Fibroblast of skin of abdomen (primary cell): ENCODE data around the gene DNM2.

Source experiments
- DNase-seq: peaks from one replicate; pipeline ENCODE4 v3.0.0-alpha.2; 2013

Gene DNM2

DNA sequence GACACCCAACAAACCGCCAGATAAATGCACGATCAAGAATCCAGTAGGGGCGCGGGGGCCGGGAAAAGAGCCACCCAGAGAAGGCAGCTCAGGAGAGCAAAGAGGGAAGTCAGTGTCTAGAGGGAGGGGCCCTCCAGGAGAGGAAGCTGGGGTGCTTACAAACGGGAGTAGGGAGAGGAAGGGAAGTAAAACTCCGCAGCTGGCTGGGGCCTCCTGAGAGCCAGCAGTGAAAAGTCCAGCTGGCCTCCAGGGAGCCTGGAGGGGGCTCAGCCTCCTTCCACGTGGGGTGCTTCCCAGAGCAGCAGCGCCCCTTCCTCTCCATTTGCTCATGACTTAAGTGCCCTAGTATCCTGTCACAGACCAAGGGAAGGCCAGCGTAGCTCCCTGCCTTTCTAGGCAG, 66.4 kb downstream of the DNM2 start:
- no peak for DNase-seq

DNA sequence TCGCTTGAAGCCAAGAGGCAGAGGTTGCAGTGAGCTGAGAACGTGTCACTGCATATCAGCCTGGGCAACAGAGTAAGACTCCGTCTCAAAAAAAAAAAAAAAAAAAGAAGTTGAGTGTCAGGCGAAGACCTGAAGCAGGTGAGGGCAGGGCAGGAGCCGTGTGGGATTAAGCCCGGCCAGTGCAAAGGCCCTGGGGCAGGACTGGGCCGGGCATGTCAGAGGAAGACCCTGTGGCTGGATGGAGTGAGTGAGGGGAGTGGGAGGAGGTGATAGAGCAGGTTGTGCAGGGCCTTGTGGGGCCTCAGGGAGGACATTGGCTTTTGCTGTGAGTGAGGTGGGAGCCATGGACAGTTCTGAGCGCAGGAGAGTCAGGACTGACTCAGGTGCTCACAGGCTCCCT, 70.3 kb downstream of the DNM2 start:
- no peak for DNase-seq

DNA sequence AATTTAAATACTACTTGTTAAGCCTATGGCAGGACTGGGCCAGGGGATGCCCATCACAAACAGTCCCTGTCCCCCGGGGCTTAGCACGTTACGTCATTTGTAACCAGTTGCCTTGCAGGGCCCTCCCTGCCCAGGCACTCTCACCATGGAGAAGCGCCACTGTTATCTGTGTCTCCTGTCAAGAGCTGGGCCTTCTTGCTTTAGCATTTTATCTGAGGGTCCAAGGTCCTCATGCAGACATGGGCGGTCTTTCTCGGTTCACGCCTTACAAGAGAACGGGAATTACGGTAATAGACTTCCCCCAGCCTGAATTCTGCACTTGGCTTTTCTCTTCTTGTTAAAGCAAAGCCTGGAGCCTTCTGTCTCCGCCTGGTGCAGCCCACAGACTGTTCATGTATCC, 72.0 kb downstream of the DNM2 start:
- DNase-seq: no peak

DNA sequence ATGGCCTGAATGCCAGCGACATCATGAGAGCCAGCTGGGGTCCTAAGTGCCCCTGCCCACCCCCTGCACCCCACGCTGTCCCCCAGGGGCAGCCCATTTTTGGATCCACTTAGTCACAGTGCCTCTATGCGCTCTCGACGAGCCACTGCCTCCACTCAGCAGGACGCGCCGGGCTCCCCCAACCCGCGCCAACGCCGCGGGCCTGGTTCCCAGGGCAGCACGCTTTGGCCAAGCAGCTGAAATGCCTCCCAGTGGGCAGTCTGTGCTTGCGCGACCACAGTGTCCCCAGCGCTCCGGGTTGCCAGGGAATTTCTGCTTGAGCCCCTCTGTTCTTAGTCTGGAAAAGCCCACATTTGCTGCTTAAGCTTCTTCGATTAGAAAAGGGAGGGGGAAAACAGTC, 78.8 kb downstream of the DNM2 start:
- no peak for DNase-seq

DNA sequence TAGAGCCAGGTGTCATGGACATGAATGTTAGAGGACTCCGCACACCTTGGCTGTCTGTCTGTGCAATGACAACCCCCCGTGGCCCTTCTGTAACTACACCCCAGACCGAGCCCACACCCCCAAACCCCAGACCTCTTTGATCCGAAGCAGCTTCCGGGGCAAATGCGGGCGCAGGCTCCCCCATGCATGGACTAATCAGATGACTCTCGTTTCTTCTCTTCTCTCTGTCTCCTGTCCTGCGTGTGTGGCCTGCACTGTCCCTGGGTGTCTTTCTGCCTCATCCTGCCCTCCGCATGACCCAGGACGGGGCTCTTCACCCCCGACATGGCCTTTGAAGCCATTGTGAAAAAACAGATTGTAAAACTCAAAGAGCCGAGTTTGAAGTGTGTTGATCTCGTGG, 79.2 kb downstream of the DNM2 start:
- no peak for DNase-seq

DNA sequence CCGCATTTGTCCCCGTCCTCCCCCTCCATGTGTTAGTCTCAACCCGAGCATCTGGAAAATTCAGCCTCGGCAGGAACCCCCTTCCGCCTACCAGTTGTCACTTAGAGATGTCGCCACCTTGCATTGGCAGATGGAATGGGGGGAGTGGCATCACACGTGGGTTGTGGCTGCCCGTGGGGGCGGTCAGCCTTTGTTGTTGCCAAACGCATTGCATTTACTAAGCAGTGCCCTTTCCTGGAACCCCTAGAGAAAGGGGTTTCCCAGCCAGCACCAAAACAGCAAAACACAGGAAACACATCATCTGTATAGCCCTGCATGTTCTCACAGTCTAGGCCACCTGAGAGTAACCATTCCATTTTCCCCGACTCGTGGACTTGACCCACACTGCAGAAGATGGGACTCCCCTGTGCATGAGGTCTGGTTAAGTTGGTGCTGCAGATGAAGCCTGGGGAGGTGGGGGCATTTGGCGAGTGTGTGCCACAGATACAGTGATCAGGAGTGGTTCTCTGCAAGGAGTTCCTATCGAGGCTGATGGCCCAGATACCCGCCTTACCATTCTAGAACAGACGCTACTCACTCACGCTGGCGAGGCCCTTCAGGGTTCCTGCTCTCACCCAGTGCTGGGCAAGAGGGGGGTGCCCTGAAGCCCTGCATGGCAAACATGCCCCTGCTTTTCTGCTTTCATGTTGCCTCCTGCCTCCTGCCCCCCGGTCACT, 79.8 kb downstream of the DNM2 start:
- DNase-seq: no peak

DNA sequence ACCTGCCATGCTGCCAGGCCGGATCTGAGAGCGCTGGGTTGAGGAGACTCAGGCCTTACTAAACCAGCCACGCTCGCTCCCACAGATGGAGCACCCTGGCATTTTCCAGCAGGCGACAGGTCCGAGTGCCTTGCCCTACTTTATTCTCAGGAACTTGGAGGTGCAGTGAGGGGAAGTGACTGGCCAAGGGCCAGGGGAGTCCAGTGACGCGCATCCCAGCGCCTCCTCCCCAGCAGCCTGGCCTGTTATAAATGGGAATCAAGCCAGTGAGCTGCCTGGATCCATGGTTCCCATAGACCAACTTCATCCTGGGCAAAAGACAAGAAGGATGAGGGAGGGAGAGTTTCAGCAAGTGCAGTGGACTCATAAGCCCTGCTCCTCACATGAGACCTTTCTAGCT, 82.6 kb downstream of the DNM2 start:
- no peak for DNase-seq

DNA sequence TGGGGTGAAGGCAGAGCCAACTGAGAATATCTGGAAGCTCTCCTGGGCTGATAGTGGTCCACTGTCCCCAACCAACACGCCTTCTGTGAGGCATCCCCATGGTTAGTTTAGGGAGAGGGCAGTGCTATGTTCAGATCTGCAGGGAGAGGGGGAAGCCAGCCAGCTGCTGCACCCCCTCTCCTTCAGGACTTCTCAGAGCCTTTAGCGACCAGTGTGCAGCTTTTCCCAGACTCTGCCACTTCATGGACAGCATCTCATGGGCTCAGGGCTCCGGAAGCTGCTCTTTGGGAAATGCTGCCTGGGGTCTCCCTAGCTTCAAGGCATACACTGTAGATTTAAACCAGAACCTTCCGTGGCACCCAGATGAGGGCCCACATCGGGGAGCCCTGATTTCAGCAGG, 84.6 kb downstream of the DNM2 start:
- DNase-seq: no peak

DNA sequence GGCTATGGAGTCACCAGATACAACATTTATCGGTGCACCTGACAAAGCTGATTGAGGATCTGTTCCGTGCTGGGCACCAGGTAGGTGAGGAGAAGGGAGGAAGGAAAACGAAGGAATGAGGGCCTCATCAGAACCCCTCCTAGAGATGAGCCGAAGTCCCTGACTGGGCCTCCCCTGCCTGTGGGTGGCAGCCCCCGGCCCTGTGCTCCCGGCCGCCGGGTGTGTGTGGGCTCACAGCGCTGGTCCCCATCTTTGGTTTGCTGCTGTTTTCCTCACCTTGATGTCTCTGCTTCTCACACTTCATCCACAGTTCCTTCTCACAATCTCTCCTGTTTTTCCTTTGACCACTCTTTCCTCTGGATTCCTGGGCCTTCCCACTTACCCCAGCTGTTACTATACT, 85.4 kb downstream of the DNM2 start:
- no peak for DNase-seq

DNA sequence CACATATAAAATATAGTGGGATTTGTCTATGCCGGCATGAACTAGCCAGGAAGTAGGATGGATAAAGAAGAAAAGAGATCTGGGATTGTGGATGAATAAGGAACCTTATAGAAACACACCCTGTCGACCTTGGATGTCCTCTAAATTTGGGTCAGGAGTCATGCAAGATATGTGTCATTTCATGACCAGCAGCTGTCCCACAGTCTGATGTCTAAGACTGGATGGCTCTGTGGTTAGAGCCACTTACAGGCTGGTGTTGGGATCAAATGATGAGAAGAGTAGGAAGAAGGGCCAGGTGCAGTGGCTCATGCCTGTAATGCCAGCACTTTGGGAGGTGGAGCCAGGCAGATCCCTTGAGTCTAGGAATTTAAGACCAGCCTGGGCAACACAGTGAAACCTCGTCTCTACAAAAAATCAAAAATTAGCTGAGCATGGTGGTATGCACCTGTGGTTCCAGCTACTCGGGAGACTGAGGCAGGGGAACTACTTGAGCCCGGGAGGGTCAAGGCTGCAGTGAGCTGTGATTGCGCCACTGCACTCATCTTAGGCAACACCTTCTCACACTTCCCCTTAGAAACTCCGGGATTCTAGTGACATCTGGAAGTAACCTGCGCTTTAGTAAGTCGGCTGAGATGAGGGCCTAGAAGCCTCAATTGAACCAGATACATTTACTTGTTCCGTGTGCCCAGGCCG, 87.3 kb downstream of the DNM2 start:
- DNase-seq: no peak

DNA sequence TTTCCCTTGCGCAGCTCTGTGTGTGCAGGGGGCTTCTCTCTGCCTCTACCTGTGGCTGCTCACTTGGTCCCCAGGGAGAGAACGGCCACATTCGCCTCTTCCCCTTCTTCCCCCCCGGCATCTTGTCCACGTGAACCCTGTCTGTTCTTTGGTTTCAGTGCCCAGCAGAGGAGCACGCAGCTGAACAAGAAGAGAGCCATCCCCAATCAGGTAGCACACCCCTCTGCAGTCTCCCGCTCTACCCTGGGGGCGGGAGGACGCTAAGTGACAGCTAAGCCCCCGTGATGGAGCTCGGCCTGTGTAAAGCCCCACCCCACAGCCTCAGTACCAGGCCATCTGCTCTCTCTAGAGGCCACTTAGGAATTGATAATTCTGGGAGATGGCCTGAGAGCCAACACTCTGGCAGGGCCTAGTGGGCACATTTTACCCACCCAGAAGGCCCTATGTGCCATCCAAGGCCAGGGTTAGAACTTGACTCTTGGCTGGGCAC, 87.9 kb downstream of the DNM2 start:
- no peak for DNase-seq

DNA sequence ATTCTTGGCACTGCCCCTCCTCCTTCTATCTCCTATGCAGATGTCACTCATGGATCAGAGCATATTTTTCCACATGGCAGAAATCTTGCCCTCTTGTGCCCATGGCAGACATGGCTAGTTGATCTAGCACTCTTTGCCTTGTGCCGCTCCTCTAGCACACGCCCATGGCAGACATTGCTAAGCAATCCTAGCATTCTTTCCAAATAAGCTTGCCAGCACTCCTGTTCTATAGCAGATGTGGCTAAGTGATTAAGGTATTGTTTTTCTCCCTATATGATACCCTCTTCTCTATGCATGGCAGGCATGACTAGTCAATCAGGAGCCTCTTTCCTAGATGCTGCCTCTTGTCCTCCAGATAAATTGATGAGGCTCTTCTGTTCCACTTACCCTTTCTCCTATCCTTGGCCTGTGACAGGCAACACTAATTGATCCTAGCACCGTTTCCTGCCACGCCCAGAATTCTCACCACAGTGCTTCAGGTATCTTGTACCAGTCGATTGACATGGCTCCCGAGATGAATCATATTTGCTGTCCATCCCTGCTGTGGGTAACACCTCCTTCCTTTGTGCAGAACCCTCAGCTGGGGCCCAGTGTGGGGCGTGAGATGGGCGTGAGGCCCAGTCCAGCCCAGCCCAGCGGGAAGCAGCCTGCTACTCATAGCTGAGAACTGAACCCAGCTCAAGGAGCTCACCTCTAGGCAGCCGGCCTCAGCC, 91.2 kb downstream of the DNM2 start:
- DNase-seq: peak; percentile 39

DNA sequence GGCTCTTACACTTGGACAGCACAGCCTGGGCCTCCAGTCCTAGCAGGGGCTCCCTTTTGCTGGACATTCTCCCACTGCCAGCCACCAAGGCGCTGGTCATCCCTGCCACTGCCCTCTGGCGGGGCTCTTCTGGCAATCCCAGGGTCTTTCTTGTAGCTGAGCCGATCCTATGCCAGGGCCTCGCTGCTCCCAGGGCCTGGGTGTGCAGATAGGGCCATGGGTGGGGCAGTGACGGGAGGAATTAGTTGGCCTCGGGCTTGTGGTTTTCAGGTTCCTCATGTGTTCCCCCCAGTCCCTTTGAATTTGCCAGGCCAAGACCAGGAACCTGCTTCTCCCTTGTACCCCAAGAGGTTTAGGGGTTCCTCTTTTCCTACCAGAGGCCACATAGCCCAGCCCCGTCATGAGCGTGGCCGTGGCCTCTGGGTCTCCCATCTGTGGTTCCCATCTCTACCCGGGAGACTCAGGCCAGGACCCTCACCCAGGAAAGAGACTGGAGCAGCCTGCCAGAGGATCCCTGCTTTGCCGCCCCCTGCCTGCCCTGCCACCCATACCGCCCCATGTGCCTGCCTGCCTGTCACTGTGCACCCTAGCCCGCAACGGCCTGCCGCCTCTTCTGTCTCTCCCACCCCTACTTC, 91.9 kb downstream of the DNM2 start:
- no peak for DNase-seq

DNA sequence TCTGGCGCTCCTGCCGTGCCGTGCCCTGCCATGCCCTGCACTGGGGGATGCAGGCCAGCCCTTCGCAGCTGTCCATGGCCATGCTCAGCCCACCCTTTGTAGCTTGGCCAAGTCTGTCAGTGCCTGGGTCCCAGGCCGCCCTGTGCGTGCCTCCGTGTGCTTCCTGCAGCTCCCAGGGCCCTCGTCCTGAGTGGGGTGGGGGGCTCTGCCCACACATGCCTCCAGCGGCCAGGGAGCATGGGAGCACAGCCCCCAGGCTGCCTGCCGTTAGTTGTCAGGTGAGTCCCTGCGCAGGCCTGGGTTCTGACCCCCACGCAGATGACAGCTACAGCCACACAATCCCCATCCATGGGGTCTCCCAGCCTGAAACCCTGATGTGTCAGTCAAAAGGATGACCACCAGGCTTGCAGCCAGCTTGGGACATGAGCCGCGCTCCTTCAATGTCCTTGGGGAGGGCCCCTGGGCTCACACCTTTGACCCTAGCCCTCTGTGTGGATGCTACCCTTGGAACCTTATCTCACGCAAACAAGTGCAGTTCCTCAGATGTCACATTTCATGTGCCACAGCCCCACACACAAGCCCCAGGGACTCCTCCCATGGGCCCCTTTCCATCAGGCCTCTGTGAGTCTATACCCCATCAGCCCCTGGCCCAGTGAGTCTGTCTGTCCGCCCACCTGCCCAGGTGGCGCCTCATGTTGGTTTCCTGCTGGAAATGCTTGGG, 93.7 kb downstream of the DNM2 start:
- DNase-seq: no peak

DNA sequence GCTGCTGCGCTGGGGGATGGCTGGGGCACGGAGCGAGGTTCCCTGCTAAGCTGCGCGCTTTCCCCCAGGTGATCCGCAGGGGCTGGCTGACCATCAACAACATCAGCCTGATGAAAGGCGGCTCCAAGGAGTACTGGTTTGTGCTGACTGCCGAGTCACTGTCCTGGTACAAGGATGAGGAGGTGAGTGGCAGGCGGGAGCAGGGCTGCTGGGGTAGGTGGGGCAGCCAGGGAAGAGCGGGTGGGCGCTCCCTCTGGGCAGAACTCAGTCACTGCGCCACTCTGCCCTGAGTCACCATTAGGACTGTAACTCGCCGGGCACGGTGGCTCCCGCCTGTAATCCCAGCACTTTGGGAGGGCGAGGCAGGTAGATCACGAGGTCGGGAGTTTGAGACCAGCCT, 94.3 kb downstream of the DNM2 start:
- DNase-seq: no peak

DNA sequence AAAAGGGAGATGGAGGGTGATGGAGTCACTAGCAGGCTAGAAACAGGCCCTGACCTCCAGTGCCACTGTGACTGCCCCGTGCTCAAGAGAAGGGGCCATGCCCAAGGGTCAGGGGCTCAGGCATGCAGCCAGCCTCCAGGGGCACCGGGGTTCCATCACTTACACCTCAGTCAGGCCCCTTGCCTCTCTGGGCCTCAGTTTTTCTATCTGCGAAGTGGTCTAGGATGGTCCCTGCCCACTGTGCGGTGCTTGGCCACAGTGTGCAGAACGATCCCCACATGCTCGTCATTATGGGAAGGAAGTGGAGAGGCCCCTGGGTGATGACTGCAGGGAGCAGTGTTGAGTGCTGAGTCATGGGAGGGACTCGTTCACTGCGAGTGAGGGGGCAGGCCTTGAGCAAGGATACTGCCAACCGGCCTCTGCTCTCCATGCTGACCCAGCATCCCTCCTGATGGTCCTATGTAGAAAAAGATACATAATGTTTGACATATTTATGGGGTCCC, 95.1 kb downstream of the DNM2 start:
- DNase-seq: peak; percentile 96

DNA sequence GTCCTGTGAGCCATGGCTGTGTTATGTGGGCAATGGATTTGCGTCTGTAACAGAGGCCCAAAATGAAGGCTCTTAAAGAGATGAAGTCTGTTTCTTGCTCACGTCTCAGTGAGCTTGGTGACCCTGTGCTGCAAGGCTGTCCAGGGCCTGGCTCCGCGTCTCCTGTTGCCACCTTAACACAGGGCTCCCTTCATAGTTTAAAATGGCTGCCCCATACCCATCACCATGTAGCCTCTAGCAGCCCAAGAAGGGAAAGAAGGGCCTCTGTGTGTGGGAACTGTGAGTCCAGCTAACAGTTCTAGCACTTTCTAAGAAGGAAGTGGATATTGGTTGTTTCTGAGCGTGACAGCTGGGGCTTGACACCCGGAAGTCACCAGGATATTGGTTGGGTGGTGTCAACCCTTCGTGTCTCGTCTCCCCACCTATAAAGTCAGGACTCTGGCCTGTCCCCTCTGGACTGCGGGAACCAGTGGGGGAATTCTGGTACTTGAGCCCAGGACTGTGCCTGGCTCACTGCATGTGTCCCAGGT, 97.2 kb downstream of the DNM2 start:
- DNase-seq: no peak

DNA sequence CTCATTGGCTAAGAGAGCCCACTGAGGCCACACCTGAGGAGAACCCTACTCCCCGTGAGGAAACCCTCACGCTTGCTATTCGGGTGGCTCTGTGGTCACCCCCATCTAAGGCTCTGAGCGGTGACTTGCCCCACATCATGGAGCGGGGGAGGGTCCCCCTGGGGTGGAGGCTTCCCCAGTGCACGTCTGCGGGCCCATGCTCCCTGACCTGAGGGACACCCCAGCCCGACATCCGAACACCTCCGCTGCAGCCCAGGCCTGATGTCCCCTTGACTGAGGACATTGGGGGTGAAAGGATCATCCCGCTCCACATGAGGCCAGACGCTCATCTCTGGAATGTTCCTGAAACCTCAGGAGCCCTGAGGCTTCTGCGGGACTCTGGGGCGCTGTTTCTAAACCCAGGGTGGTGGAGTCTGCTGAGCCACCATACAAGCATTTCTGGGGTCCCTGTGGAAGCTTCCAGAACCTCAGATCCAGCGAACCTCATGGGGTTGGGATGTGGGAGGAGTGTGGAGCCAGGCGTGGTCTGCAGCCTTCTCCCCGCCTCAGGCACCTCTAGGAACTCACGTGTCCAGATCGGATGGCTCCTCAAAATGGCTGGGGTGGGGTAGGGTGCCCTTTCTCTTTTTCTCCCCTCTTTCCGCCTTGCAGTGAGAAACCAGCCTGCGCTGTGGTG, 98.2 kb downstream of the DNM2 start:
- peak; percentile 64 for DNase-seq

DNA sequence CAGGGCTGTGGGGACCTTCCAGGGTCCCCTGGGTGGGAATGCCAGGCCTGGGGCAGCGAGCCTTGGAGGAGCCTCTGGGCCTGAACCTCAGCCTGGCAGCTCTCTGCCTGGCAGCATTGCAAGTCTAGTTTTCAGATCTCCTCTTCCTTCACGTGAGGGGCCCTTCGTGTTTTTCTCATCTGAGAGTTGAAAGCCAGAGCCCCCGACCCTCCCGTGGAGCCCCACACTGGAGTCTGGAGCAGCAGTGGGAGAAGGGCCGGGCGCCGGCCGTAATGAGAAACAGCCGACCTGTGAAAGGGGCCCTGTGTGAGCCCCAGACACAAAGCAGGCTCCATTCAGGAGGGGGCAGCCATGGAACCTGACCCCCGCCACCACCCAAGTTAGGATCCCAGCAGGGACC, 98.8 kb downstream of the DNM2 start:
- no peak for DNase-seq

DNA sequence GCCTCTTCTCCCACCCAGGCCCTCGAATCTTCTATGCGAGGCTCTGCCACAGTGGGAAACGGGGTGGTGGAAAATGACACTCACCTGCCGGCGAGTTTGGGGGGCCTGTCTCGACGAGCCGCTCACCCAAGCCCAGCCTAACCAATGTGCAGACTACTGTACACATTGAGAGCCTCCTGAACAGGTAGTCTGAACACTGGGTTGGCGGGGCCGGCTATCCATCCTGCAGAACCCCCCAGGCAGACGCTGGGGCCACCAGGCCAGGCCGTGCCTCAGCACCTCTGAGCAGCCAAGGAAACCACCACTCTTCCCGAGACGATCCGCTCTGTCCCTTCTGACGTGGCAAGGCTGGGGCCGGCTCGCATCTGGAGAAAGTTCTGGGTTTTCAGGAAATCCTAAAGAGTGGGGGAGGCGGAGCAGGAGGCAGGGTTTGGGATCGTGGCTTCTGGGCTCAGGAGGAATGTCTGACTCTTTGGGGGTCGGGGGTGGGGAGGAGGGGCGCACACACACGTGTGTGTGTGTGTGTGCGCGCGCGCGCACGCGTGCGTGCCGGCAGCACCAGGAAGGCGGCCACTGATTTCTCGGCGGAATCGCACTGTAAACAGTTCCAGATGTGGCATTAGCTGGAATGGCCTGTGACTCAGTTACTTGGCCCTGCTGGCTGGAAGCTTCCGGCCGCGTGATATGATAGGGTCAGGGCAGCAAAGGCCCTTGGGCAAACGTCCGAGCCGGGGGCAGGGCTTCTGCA, 99.6 kb downstream of the DNM2 start:
- peak; percentile 99 for DNase-seq
